K562 (cell line): ENCODE data around the gene CD36. TPM values are rescaled to one million over a fixed set of nuclear protein-coding genes. Genes with fewer than 3 reads are reported as not detected.

Source experiments
- ATAC-seq: fragments of 200-7000 bp; cut with Tn5 transposase; 3 replicates; pipeline ENCODE4 v1.9.1; 2020; ENCODE audit warnings: moderate library complexity
- BruUV-seq: library from RNA; stranded (reverse); fragments of 400-500 nt; replicated peaks from 2 replicates; lab custom pipeline; 2021; lab: Mats Ljungman, UMichigan
- CTCF ChIA-PET: fragments of 300-600 bp; formaldehyde crosslinking; extraction: SDS; loops from one replicate; lab custom pipeline; 2021; ENCODE audit warnings: low intra/inter-chr PET ratio; lab: Yijun Ruan, JAX
- POLR2A ChIA-PET: fragments of 300-600, 350-650 bp; sonication (Branson Sonifier 250); formaldehyde crosslinking; extraction: SDS; loops from one replicate; lab custom pipeline; 2021; ENCODE audit warnings: antibody characterized with exemption, inconsistent platforms; lab: Yijun Ruan, JAX
- DNase-seq, 4 experiments: peaks; one replicate each; pipeline versions ENCODE4 v3.0.0 to v3.0.0-alpha.2; 2011 to 2018; ENCODE audit warnings: low spot score in 3 of 4, mixed read lengths in 3 of 4; ENCODE audit errors: extremely low read depth in 1 of 4
- FAIRE-seq: peaks from 2 replicates; lab custom pipeline; 2011; peaks lifted over from hg19 to GRCh38; lab: Jason Lieb, UNC
- H2AFZ ChIP-seq: 2 replicates; pipeline ENCODE4 v1.6.0; 2011; ENCODE audit warnings: low read depth, low read length, control low read depth, inconsistent platforms
- H3K27ac ChIP-seq: fragments of 200-600 bp; 3 replicates; pipeline ENCODE4 v1.8.0; 2011; ENCODE audit warnings: low read depth, mild to moderate bottlenecking, control low read depth, inconsistent platforms, low read length, moderate library complexity, mixed read lengths; ENCODE audit errors: extremely low read depth
- H3K27me3 ChIP-seq, 2 experiments: fragments of 300-600 bp in 1 of 2; 2 replicates in 1 of 2; 3 replicates in 1 of 2; pipeline versions ENCODE4 v1.6.0 to v1.8.0; 2011; ENCODE audit warnings: inconsistent platforms in 2 of 2, low read length in 2 of 2, mild to moderate bottlenecking in 1 of 2, mixed read lengths in 1 of 2, moderate library complexity in 1 of 2; ENCODE audit not compliant: control insufficient read depth in 2 of 2, insufficient read depth in 2 of 2
- H3K36me3 ChIP-seq: fragments of 300-600 bp; 3 replicates; pipeline ENCODE4 v1.8.0; 2011; ENCODE audit warnings: mild to moderate bottlenecking, low read length, inconsistent platforms; ENCODE audit not compliant: control insufficient read depth, insufficient read depth
- H3K4me1 ChIP-seq, 2 experiments: fragments of 200-600 bp in 1 of 2; replicated peaks in 1 of 2; 2 replicates in 1 of 2; 3 replicates in 1 of 2; pipeline versions ENCODE4 v1.5.1 to v1.8.0; 2011; ENCODE audit warnings: inconsistent platforms in 2 of 2, low read length in 2 of 2, mild to moderate bottlenecking in 1 of 2, mixed read lengths in 1 of 2, moderate library complexity in 1 of 2; ENCODE audit not compliant: control insufficient read depth in 2 of 2, insufficient read depth in 2 of 2
- H3K4me2 ChIP-seq: 2 replicates; pipeline ENCODE4 v1.6.1; 2011; ENCODE audit warnings: low read length, control low read depth, inconsistent platforms, mixed read lengths; ENCODE audit not compliant: insufficient read depth
- H3K4me3 ChIP-seq: fragments of 200-600 bp; sonication (generic), shearing (Covaris generic); 2 replicates; pipeline ENCODE4 v1.5.1; 2016; ENCODE audit warnings: control low read depth, inconsistent platforms
- H3K79me2 ChIP-seq: fragments of 200-600 bp; 3 replicates; pipeline ENCODE4 v1.8.0; 2011; ENCODE audit warnings: low read length, inconsistent platforms; ENCODE audit not compliant: control insufficient read depth, insufficient read depth
- H3K9ac ChIP-seq, 2 experiments: 2 replicates each; pipeline versions ENCODE4 v1.6.0 to v1.6.1; 2011; ENCODE audit warnings: low read depth in 2 of 2, low read length in 2 of 2, control low read depth in 1 of 2, inconsistent platforms in 1 of 2, mild to moderate bottlenecking in 1 of 2, mixed read lengths in 1 of 2; ENCODE audit not compliant: insufficient read depth in 1 of 2
- H3K9me1 ChIP-seq: one replicate; pipeline ENCODE4 v1.6.0; 2011; ENCODE audit warnings: inconsistent platforms, mild to moderate bottlenecking, low read length, moderate library complexity; ENCODE audit not compliant: control insufficient read depth, insufficient read depth
- H3K9me3 ChIP-seq: replicated peaks from 2 replicates; pipeline ENCODE4 v1.5.1; 2011; ENCODE audit warnings: low read depth, low read length, inconsistent platforms; ENCODE audit not compliant: control insufficient read depth, insufficient read depth
- H4K20me1 ChIP-seq: replicated peaks from 2 replicates; pipeline ENCODE4 v1.6.1; 2011; ENCODE audit warnings: low read length, inconsistent platforms, mixed read lengths; ENCODE audit not compliant: control insufficient read depth, insufficient read depth
- NCOA2 ChIP-seq, 2 experiments: fragments of 450-650 bp; IDR thresholded peaks; 2 replicates each; pipeline ENCODE4 v1.6.1; 2018; ENCODE audit warnings: mild to moderate bottlenecking in 2 of 2, moderate library complexity in 1 of 2; ENCODE audit not compliant: partially characterized antibody in 2 of 2
- TEAD1 ChIP-seq, 2 experiments: fragments of 450-650 bp in 1 of 2; sonication (generic) in 1 of 2; formaldehyde crosslinking; IDR thresholded peaks; 2 replicates each; pipeline versions ENCODE4 v1.4.0 to v1.8.0; 2020 to 2022; ENCODE audit warnings: mild to moderate bottlenecking in 2 of 2, missing genetic modification reagents in 1 of 2
- THRA ChIP-seq: fragments of 450-650 bp; IDR thresholded peaks from 2 replicates; pipeline ENCODE4 v1.6.1; 2017; ENCODE audit warnings: mild to moderate bottlenecking, moderate library complexity
- ZNF507 ChIP-seq: conservative IDR thresholded peaks from 2 replicates; pipeline ENCODE4 v1.6.1; 2017; ENCODE audit warnings: missing genetic modification characterization, missing compliant biosample characterization
- in situ Hi-C: fragments of 300-500 bp; cut with MboI; formaldehyde crosslinking; loops from 4 replicates; pipeline ENCODE4 v1.15.0; 2018; ENCODE audit warnings: inconsistent platforms, mixed read lengths
- intact Hi-C: fragments of 100-400 bp; cut with micrococcal nuclease; formaldehyde crosslinking; loops from 2 replicates; pipeline ENCODE4 v1.14.2; 2022
- polyA plus RNA-seq, 8 experiments: library from polyadenylated mRNA; depleted of rRNA in 4 of 8; stranded (reverse) in 5 of 8; unstranded in 3 of 8; fragments of >200 nt; fragmentation: Nextera tagmentation in 2 of 8; fragmentation: Illumina TruSeq in 1 of 8; extraction: Ambion mirVana in 2 of 8; extraction: Trizol in 1 of 8; gene quantifications; 2 replicates each; pipeline versions ENCODE4 v1.2.1 to v1.2.3, GENCODE V29; 2011 to 2014; ENCODE audit warnings: inconsistent platforms in 1 of 8, missing spikeins in 1 of 8
- total RNA-seq, 7 experiments: library from RNA; depleted of rRNA in 6 of 7; stranded (reverse); fragments of >200 nt in 6 of 7; fragmentation: Illumina TruSeq in 2 of 7; extraction: Trizol in 2 of 7; gene quantifications; 2 replicates each; pipeline versions ENCODE4 v1.2.1 to v1.2.3, GENCODE V29; 2011 to 2021; ENCODE audit warnings: low replicate concordance in 1 of 7
- TF ChIP-seq, protein P1 (sequence below): fragments of 450-650 bp; IDR thresholded peaks from 2 replicates; pipeline ENCODE4 v1.6.1; 2016; ENCODE audit warnings: antibody characterized with exemption

The CD36 gene
- total and polyA plus RNA-seq, 9 of the 15 experiments (the other 6 are each of a cell fraction or from before 2014, with no cell fraction given) = 0.09 to 4.0 (median 0.42) TPM

GRCh38 chr7:80631421-80631820 lies 7.0 kb upstream of the CD36 start:
- Histone ChIP-seq H3K9me1 (no peaks in the 10 kb centered on the region), H3K27ac (no peak overlapping the region), H3K36me3 (no peaks in the 10 kb centered on the region), H4K20me1 (no peaks in the 10 kb centered on the region), H3K4me3 (no peak overlapping the region), H2AFZ (no peak overlapping the region), H3K4me2 (no peak overlapping the region), H3K79me2 (no peaks in the 10 kb centered on the region), H3K9ac (no peak overlapping the region), H3K4me1 (no peaks in the 10 kb centered on the region), H3K27me3 (no peaks in the 10 kb centered on the region), H3K9me3 (no peaks in the 10 kb centered on the region; the same call in none of the 2 replicates)
- CTCF ChIA-PET = no interaction called here
- ATAC-seq = no peak
- no TSS peak for BruUV-seq
- TF ChIP-seq THRA = no peak
- TF ChIP-seq NCOA2 (IDR thresholded peaks at IDR 0.05; ENCODE audit: partially characterized antibody in 2 of 2) = no peak
- TF ChIP-seq TEAD1 (CRISPR knock-in tag; IDR thresholded peaks at IDR 0.05) = no peak
- TF ChIP-seq, protein P1, sequence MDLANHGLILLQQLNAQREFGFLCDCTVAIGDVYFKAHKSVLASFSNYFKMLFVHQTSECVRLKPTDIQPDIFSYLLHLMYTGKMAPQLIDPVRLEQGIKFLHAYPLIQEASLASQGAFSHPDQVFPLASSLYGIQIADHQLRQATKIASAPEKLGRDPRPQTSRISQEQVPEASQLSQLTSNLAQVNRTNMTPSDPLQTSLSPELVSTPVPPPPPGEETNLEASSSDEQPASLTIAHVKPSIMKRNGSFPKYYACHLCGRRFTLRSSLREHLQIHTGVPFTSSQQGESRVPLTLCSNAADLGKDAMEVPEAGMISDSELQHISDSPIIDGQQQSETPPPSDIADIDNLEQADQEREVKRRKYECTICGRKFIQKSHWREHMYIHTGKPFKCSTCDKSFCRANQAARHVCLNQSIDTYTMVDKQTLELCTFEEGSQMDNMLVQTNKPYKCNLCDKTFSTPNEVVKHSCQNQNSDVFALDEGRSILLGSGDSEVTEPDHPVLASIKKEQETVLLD = no peak
- TF ChIP-seq ZNF507 (tag) = no peak
- in situ Hi-C loops = no loop called here
- no peak for DNase-seq
- intact Hi-C loops = no loop called here
- POLR2A ChIA-PET = no interaction called here
- FAIRE-seq = no peak
